Fibroblast of skin of back (primary cell): ENCODE measurements around the gene COL26A1.
"Not testable (repeated sequence)": the region's sequence is repeated elsewhere in the genome, so short reads cannot be mapped to it uniquely, and the experiment has no call there.

Source experiments
- DNase-seq: peaks from one replicate; pipeline ENCODE4 v3.0.0-alpha.2; 2013

Gene COL26A1

GRCh38 chr7:101599787-101600186 is 237.1 kb downstream of the COL26A1 start:
- no peak for DNase-seq

GRCh38 chr7:101602082-101602481 is 239.4 kb downstream of the COL26A1 start:
- no peak for DNase-seq

- peak; percentile 65 for DNase-seq
Measured at GRCh38 chr7:101602484-101603241, 240.0 kb downstream of the COL26A1 start.

- DNase-seq: no peak
Measured at GRCh38 chr7:101604331-101604933, 241.8 kb downstream of the COL26A1 start.

GRCh38 chr7:101604934-101605332 is 242.3 kb downstream of the COL26A1 start:
- not testable (repeated sequence) for DNase-seq

GRCh38 chr7:101605611-101606497 is 243.2 kb downstream of the COL26A1 start:
- no peak for DNase-seq

GRCh38 chr7:101606498-101606923 is 243.8 kb downstream of the COL26A1 start:
- no peak for DNase-seq
